Right lobe of liver (tissue), 6 donors: Measurements from ENCODE around the gene GNRH2. TPM values are rescaled to one million over a fixed set of nuclear protein-coding genes. Genes with fewer than 3 reads are reported as not detected.
A peak's percentile ranks its signal among the peaks of the same experiment; 100 is the strongest.

Experiments
- ATAC-seq, 4 donors: fragments of 200-7000 bp; cut with Tn5 transposase; one replicate each; pipeline ENCODE4 v1.9.1; 2020; ENCODE audit warnings: mild to moderate bottlenecking in 4 of 4, moderate library complexity in 4 of 4
- DNase-seq, 3 donors: peaks; one replicate each; pipeline ENCODE4 v3.0.0-alpha.2; 2020
- H3K27ac ChIP-seq, 3 donors: fragments of 200-600 bp; one replicate each; pipeline ENCODE4 v1.8.0; 2022
- H3K27me3 ChIP-seq, 2 donors: fragments of 200-600 bp; one replicate each; pipeline ENCODE4 v1.8.0; 2022
- H3K36me3 ChIP-seq, 4 donors: fragments of 200-600 bp; sonication (generic) in 1 of 4; one replicate each; pipeline versions ENCODE4 v1.5.1 to v1.8.0; 2017 to 2022; ENCODE audit warnings: control low read depth in 1 of 4
- H3K4me1 ChIP-seq, 4 donors: fragments of 200-600 bp; sonication (generic) in 1 of 4; one replicate each; pipeline versions ENCODE4 v1.5.1 to v1.8.0; 2017 to 2022; ENCODE audit warnings: control low read depth in 1 of 4
- H3K4me3 ChIP-seq, 3 donors: fragments of 200-600 bp; one replicate each; pipeline ENCODE4 v1.8.0; 2022
- H3K9me3 ChIP-seq, 4 donors: fragments of 200-600 bp; sonication (generic) in 1 of 4; one replicate each; pipeline versions ENCODE4 v1.5.1 to v1.8.0; 2017 to 2022; ENCODE audit warnings: control low read depth in 1 of 4
- POLR2A ChIP-seq: fragments of 450-650 bp; IDR thresholded peaks from one replicate; pipeline ENCODE4 v1.6.1; 2017; ENCODE audit warnings: antibody characterized with exemption, mild to moderate bottlenecking
- WGBS: methylation state at CpG from one replicate; pipeline ENCODE4 v1.1.6; 2018; ENCODE audit warnings: low coverage, low lambda C conversion rate; ENCODE audit not compliant: insufficient coverage; ENCODE audit errors: missing lambda C conversion rate; 5-methylcytosine and 5-hydroxymethylcytosine counted together
- intact Hi-C, 2 donors: fragments of 100-400 bp; cut with DNase I; formaldehyde crosslinking; loops; one replicate each; pipeline versions ENCODE4 v1.11.2 to v1.14.1; 2022
- total RNA-seq, 6 experiments: library from RNA; depleted of rRNA in 2 of 6; stranded (reverse); fragments of >200 nt in 2 of 6; fragmentation: NEBNext Ultra II Directional in 3 of 6; extraction: Animal tissue kit (Norgen Biotek cat#: 25700) in 3 of 6; gene quantifications; one replicate each; pipeline versions ENCODE4 v1.1.0 to v1.2.4, GENCODE V29; 2016 to 2023
- TF ChIP-seq, protein P1 (sequence below), 4 donors: fragments of 200-600 bp in 3 of 4; fragments of 450-650 bp in 1 of 4; IDR thresholded peaks; one replicate each; pipeline versions ENCODE4 v1.5.1 to v1.8.0; 2016 to 2022; ENCODE audit warnings: antibody characterized with exemption in 4 of 4, mild to moderate bottlenecking in 2 of 4
- donor health status: DM: no; HTN: yes; CAD: no.
- donor health status: DM: no; HTN: no; CAD: no.
- donor health status: DM: no; HTN: no; CAD: no.
- donor health status: DM: no; HTN: yes; CAD: no.
- donor health status: DM: no; HTN: yes; CAD: no.

The GNRH2 gene
- total RNA-seq, 6 experiments from 2014 or later: 0.55 to 0.81 (median 0.66) TPM; not detected in 3

DNA sequence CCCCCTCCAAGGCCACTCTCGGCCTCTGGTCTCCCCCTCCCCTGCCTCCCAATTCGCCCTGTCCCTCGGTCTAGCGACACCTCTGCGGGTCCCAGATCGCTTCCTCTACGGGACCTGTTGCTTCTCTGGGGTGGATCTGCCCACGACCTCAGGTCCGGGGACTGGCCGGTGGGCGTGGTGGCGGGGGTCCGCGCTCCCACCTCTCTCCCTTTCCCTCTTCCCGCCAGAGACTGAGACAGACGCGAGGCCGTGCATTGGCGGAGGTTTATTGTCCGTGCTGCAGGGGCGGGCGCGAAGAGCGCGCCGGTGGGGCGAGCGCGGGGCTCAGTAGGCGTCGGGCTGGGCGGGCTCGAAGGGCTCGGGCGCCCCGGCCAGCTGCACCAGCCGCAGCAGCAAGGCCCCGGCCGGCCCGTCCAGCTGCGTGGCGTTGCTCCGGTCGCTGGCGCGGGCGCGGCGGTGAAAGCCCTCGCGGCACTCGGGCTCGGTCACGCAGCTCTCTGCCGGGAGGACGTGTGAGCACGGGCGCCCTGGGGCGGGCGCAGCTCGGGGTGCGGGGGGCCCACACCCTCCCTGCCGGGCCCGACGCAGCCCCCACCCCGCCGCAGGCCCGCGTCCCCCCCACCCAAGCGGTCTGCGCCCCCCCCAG is 39.0 kb downstream of the GNRH2 start:
- no peak for DNase-seq

DNA sequence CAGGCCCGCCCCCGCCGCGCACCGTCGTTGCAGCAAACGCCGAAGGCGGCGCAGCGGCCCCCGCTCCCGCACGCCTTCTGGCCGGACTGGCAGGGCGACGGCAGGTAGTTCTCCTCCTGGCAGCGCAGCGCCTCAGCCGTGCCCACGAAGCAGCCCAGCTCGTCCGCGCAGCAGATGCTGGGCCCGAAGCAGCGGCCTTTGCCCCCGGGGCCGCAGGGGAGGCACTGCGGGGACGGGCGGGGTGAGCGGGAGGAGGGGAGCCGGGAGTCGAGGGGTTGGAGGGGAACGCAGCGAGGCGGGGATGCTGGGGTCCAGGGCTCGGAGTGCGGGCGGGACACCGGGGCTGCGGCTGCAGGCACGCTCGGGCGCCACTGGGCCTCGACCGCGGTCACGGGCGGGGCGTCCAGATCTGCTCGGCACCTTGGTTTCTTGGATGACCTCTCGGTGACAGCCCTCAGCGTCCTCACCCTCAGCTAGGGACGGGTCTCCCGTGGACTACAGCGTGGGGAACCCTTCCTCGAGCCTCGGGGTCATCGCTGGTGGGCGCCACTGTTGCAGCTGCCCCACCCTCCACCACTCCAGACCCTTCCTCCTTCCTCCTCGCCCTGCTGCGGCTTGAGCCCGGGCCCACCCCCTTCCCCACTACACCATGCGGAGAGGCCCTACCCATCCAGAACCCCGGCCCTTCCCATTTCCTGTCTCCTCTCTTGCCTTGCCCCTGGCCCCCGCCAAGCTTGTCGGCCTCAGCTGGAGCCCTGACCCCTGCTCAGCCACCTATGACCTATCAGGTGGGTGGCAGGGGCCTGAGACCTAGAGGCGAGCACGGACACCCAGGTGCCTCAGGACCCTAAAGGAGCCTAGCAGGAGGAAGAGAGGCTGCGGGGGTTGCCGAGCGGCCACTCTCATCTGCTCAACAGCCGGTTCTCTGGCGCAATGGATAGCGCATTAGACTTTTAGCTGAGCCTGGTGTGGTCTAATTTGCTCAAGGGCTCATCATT is 39.8 kb downstream of the GNRH2 start:
- Histone ChIP-seq H3K27me3 (no peaks in the 10 kb centered on the region), H3K4me3 (peak overlapping the region in 1 of 3 donors; percentile 4), H3K9me3 (no peaks in the 10 kb centered on the region), H3K27ac (no peak overlapping the region), H3K36me3 (no peaks in the 10 kb centered on the region), H3K4me1 (peaks cover 0 to 24% (median 7%) of the 10 kb centered on the region in 4 donors)
- WGBS: 9% methylated on average over 25 of the region's 76 CpGs
- no peak for ATAC-seq
- intact Hi-C loops: no loop called here
- no peak for DNase-seq
- TF ChIP-seq, protein P1, sequence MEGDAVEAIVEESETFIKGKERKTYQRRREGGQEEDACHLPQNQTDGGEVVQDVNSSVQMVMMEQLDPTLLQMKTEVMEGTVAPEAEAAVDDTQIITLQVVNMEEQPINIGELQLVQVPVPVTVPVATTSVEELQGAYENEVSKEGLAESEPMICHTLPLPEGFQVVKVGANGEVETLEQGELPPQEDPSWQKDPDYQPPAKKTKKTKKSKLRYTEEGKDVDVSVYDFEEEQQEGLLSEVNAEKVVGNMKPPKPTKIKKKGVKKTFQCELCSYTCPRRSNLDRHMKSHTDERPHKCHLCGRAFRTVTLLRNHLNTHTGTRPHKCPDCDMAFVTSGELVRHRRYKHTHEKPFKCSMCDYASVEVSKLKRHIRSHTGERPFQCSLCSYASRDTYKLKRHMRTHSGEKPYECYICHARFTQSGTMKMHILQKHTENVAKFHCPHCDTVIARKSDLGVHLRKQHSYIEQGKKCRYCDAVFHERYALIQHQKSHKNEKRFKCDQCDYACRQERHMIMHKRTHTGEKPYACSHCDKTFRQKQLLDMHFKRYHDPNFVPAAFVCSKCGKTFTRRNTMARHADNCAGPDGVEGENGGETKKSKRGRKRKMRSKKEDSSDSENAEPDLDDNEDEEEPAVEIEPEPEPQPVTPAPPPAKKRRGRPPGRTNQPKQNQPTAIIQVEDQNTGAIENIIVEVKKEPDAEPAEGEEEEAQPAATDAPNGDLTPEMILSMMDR (IDR thresholded peaks at IDR 0.05): no peak

More for the DNA sequence above, 39.0 kb downstream of the GNRH2 start:
- intact Hi-C loops: no loop called here
- H3K9me3 ChIP-seq: no peaks in the 10 kb centered on the region
- 41% methylated on average over 14 of the region's 71 CpGs for WGBS
- peaks cover 0 to 24% (median 7%) of the 10 kb centered on the region in 4 donors for H3K4me1 ChIP-seq
- peak in 1 of 4 donors; percentile 6 for ATAC-seq
- TF ChIP-seq, protein P1 (IDR thresholded peaks at IDR 0.05): no peak
- no peak for TF ChIP-seq POLR2A
- H3K36me3 ChIP-seq: no peaks in the 10 kb centered on the region
- H3K27me3 ChIP-seq: no peaks in the 10 kb centered on the region
- H3K27ac ChIP-seq: no peak overlapping the region
- peak overlapping the region in 1 of 3 donors; percentile 4 for H3K4me3 ChIP-seq

DNA sequence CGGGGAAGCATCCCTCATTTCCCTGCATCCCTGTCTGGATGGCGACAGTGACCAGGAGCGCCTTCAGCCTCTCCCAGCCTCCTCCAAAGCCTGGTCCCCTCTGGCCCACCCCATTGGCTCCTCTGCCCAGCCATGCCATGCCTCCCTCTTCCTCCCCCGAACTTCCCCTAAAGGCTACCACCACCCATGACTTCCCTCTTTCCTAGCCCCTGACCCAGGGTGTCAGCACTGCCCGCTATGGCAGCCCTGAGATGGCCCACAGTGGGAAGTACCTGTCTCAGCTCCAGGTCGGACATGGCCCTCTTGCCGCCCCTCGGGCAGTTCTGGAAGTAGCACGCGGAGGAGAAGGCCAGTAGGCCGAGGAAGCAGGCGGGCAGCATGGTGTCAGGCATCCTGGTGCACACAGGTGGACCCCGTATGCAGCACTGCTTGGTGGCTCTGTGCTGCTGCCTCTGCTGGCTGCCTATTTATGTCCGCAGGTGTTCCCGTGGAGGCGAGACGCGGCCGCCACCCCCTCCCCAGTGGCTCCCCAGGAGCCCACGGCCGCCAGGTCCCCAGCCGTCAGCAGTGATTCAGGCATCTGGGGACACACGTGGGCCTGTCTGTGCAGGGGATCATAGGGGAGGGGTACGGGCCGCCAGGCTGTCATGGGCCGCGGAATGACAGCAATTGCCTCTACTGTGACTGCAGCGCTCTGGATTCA is 41.0 kb downstream of the GNRH2 start, which contains the start of gene AVP:
TSS of gene AVP (minus strand) at position 442 of the 703 bp plus-strand sequence. CDS start at position 392, 50 bp downstream.
- DNase-seq (no peak), ATAC-seq (no peak)
- intact Hi-C loops: no loop called here
- Histone ChIP-seq H3K27me3 (no peaks in the 10 kb centered on the region), H3K4me1 (peaks cover 0 to 24% (median 7%) of the 10 kb centered on the region in 4 donors), H3K27ac (no peak within 1 kb of the TSS), H3K36me3 (no peaks in the 10 kb centered on the region), H3K9me3 (no peaks in the 10 kb centered on the region), H3K4me3 (no peak within 1 kb of the TSS)
- TF ChIP-seq POLR2A: no peak
- TF ChIP-seq, protein P1 (IDR thresholded peaks at IDR 0.05): no peak
- 60% methylated on average over 2 of the region's 28 CpGs for WGBS

GRCh38 chr20:3084986-3085360 is 41.6 kb downstream of the GNRH2 start:
- Histone ChIP-seq H3K4me3 (no peak overlapping the region), H3K9me3 (no peaks in the 10 kb centered on the region), H3K27ac (no peak overlapping the region), H3K36me3 (no peaks in the 10 kb centered on the region), H3K27me3 (no peaks in the 10 kb centered on the region), H3K4me1 (peaks cover 0 to 24% (median 7%) of the 10 kb centered on the region in 4 donors)
- TF ChIP-seq, protein P1 (IDR thresholded peaks at IDR 0.05): no peak
- TF ChIP-seq POLR2A: no peak
- intact Hi-C loops: no loop called here
- no peak for DNase-seq
- ATAC-seq: no peak
- 95% methylated on average over 3 of the region's 7 CpGs for WGBS
